Measurements from ENCODE around the gene ERN1.

The ERN1 gene

DNA sequence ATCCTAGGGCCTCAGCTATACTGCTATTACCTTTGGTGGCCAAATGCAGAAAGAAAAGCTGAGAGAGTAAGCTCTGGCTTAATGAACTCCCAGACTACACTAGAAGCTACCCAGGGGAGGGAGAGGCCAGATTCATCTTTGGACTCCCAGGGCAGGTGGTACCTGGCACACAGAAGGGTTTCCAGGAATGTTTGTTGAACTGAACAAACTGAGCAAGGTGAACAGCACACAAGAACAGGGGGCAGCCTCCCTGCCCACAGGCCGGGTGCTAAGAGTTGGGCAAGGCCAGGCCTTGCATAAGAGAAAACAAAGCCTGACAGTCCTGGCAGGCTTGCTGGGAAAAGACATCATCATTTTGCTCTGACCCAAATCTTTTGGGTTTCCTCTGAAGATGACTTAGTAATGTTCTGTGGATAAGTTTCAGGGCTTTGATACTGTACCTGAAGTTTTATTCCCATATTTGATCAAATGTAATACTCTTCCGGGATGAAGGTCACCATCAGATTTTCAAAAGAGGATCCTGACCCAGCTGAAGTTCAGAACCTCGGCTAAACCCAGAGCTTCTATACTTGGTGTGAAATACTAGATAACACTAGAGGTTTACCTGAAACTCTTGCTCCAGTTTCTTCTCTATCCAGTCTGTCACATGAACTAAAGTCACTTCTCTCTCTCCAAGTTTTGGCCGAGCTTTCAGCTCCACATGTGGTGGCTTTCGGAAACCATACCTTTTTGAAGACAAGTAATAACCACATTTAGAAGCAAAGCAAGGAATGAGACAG, 20.5 kb upstream of the ERN1 start:
- no peak for DNase-seq (ENCODE audit: extremely low read depth, low read depth)
- TF ChIP-seq, protein P1, sequence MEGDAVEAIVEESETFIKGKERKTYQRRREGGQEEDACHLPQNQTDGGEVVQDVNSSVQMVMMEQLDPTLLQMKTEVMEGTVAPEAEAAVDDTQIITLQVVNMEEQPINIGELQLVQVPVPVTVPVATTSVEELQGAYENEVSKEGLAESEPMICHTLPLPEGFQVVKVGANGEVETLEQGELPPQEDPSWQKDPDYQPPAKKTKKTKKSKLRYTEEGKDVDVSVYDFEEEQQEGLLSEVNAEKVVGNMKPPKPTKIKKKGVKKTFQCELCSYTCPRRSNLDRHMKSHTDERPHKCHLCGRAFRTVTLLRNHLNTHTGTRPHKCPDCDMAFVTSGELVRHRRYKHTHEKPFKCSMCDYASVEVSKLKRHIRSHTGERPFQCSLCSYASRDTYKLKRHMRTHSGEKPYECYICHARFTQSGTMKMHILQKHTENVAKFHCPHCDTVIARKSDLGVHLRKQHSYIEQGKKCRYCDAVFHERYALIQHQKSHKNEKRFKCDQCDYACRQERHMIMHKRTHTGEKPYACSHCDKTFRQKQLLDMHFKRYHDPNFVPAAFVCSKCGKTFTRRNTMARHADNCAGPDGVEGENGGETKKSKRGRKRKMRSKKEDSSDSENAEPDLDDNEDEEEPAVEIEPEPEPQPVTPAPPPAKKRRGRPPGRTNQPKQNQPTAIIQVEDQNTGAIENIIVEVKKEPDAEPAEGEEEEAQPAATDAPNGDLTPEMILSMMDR (IDR thresholded peaks at IDR 0.05; ENCODE audit: low read depth, low read length), result no peak

DNA sequence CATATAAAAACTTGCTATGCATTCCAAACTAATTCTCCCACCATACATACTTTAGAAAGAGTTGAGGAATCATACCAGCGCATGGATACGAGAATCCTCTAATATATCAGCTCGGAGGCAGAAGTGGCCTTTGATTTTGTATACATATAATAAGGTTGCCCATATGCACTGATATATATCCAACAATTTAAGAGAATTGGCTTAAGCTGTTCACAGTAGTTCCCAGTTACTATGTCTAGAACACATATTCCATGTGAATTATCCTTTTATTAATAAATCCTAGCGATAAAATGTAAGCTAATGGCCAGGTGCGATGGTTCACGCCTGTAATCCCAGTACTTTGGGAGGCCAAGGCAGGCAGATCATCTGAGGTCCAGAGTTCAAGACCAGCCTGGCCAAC, 19.3 kb upstream of the ERN1 start:
- TF ChIP-seq, protein P1 (IDR thresholded peaks at IDR 0.05; ENCODE audit: low read depth, low read length), result no peak
- DNase-seq (ENCODE audit: extremely low read depth, low read depth), result no peak

DNA sequence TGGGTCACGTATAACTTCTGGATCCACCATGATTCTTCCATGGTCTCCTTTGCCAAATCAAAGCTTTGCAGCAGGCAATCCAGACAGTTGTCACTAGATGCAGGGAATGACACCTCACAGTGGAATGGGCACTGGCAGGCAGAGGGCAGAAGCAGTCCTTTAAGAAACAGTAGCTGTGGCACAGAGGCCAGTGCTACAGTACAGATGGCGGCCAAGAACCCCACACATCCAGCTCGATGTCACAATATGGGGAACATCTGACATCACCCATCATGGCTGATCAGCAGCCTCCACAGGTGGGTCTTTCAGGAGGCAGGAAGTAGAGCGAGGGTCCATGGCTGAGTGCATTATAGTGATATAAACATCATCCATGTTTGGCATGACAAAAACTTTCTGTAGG, 18.8 kb upstream of the ERN1 start:
- TF ChIP-seq, protein P1 (IDR thresholded peaks at IDR 0.05; ENCODE audit: low read depth, low read length), result no peak
- no peak for DNase-seq (ENCODE audit: extremely low read depth, low read depth)

DNA sequence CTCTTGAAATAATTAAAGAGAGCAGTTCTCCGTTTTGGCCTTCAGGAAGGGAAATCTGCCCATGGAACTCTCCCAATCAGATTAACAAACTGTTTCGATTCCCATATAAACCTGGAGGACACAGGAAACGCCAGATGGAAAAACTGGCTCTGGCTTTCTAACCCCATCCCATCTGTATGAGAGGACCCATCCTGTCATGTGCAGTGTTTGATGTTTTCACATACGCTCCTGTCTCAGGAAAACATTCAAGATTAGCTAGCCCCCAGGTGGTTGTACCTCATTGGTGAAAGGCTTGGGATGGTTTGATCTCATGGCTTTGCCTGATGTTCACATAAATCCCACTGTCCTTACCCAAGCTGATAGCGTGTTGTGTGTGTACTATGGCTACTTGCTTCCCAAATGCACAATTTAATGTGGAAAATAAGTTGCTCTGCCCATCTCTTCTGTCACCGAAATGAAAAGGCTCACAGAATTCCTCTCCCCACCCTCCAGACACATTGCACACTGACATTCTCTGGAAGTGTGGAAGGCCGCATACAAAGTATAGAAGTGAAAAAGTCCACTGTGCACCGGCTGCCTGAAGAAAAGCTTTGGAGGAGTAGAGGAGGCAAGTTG, 18.2 kb upstream of the ERN1 start:
- TF ChIP-seq, protein P1 (IDR thresholded peaks at IDR 0.05; ENCODE audit: low read depth, low read length), result no peak
- DNase-seq (ENCODE audit: extremely low read depth, low read depth), result no peak

DNA sequence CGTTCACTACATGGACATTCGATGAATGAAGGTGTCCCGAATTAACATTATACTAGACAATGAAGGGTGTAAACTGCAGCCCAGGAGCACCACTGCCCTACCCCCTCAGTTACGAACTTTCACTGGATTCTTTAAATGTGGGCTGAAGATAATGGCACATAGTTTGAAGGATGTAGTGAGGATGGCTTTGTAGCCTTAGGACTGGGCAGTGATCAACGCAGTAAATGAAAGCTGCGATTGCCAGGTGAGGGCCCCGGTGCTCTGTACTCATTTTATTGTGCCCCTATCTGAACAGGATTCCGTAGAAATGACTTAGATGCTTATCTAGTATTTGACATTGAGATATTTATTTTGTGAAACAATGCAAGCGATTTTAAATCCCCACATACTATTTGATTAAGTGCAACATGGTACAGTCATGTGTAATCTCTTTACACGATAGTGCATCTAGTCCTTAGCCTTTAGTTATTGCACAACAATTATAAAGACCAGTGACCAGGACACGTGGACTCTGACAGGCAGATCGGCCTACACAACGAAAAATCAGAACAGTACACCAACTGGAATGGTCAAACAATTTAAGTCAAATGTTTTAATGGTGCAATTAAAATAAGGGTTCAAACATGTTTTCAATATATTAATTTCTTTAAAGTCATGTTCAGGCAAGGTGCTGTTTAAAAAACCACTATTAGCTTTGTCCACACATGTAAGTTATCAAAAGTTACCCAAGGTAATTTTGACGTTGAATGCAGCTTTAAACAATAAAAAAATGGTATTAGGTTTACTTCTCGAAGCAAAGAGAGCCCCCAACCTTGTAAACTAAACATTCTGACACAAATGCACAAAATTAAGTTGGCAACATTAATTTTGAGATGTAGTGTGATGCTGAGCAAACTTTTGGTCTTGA, 17.4 kb upstream of the ERN1 start:
- TF ChIP-seq, protein P1 (IDR thresholded peaks at IDR 0.05; ENCODE audit: low read depth, low read length), result no peak
- no peak for DNase-seq (ENCODE audit: extremely low read depth, low read depth)

DNA sequence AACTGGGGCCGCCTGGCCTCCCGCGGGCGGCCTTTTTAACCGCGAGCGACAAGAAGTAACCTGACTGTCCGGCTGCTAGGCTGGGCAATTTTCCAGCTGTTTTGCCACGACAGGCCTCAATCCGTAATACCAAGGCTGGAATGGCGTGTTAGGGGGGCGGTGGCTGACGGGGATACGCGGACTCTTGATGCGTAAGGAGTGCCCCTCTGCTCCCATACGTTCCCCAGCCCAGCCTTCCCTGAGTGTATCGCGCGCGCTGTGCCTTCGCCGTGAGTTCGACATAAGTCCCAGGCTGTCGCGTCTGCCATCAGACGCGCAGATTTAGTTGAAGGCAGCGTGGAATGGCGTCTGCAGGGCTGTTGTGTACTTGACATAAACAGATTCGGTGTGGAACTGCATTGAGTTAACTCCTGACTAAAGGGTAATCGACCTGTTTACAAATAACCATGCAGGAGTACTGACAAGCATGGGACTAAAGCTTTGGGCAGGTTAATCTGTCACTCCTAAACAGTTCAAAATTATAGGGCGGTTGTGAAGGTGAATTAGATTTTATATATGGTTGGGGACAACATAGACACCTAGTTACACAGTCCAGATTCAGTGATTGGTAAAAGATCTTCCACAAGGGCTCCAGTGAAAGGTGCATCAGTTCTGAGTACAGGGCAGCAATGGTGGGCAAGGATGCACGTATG, 16.6 kb upstream of the ERN1 start:
- TF ChIP-seq, protein P1 (IDR thresholded peaks at IDR 0.05; ENCODE audit: low read depth, low read length), result no peak
- peak; percentile 27 for DNase-seq (ENCODE audit: extremely low read depth, low read depth)
